H9 (cell line): ENCODE measurements around the gene STRA6. TPM values are rescaled to one million over a fixed set of nuclear protein-coding genes. Genes with fewer than 3 reads are reported as not detected.

Experiments
- DNase-seq: peaks from one replicate; pipeline ENCODE4 v3.0.0-alpha.2; 2017
- H2AFZ ChIP-seq: one replicate; pipeline ENCODE4 v1.6.1; 2013; ENCODE audit warnings: mild to moderate bottlenecking, low read length, control low read depth, moderate library complexity
- H2AK5ac ChIP-seq: 2 replicates; pipeline ENCODE4 v1.6.1; 2013; ENCODE audit warnings: low read length, control low read depth, mixed read lengths; ENCODE audit not compliant: insufficient read length
- H2BK120ac ChIP-seq: one replicate; pipeline ENCODE4 v1.6.1; 2013; ENCODE audit warnings: low read depth, mild to moderate bottlenecking, low read length, control low read depth, inconsistent platforms; ENCODE audit not compliant: poor library complexity, severe bottlenecking
- H2BK12ac ChIP-seq: 2 replicates; pipeline ENCODE4 v1.6.1; 2013; ENCODE audit warnings: low read length, control low read depth, mixed read lengths, low read depth; ENCODE audit not compliant: insufficient read length
- H2BK15ac ChIP-seq: 2 replicates; pipeline ENCODE4 v1.6.1; 2013; ENCODE audit warnings: low read depth, low read length, control low read depth
- H2BK20ac ChIP-seq: one replicate; pipeline ENCODE4 v1.6.1; 2013; ENCODE audit warnings: low read depth, mild to moderate bottlenecking, low read length, control low read depth, inconsistent platforms; ENCODE audit not compliant: poor library complexity, severe bottlenecking
- H2BK5ac ChIP-seq: 2 replicates; pipeline ENCODE4 v1.6.1; 2013; ENCODE audit warnings: low read length, control low read depth, mixed read lengths; ENCODE audit not compliant: insufficient read length
- H3K14ac ChIP-seq: 2 replicates; pipeline ENCODE4 v1.6.1; 2013; ENCODE audit warnings: low read length, control low read depth; ENCODE audit not compliant: insufficient read depth
- H3K18ac ChIP-seq: 2 replicates; pipeline ENCODE4 v1.6.1; 2013; ENCODE audit warnings: low read depth, mild to moderate bottlenecking, mixed read lengths, low read length, control low read depth; ENCODE audit not compliant: insufficient read length
- H3K23ac ChIP-seq: 2 replicates; pipeline ENCODE4 v1.6.1; 2013; ENCODE audit warnings: low read length, control low read depth, mixed read lengths, low read depth; ENCODE audit not compliant: insufficient read length
- H3K23me2 ChIP-seq: 2 replicates; pipeline ENCODE4 v1.6.1; 2013; ENCODE audit warnings: low read depth, mild to moderate bottlenecking, mixed read lengths, low read length, control low read depth; ENCODE audit not compliant: insufficient read length, poor library complexity, severe bottlenecking
- H3K27ac ChIP-seq: 2 replicates; pipeline ENCODE4 v1.5.1; 2013; ENCODE audit warnings: low read length, control low read depth, mixed read lengths, low read depth; ENCODE audit not compliant: insufficient read length
- H3K27me3 ChIP-seq: 2 replicates; pipeline ENCODE4 v1.6.1; 2013; ENCODE audit warnings: low read length, control low read depth, inconsistent platforms; ENCODE audit not compliant: insufficient read depth
- H3K4ac ChIP-seq: 2 replicates; pipeline ENCODE4 v1.6.1; 2013; ENCODE audit warnings: low read depth, mild to moderate bottlenecking, control low read depth, inconsistent platforms, low read length, moderate library complexity
- H3K4me1 ChIP-seq: 2 replicates; pipeline ENCODE4 v1.6.1; 2013; ENCODE audit warnings: low read length, control low read depth, inconsistent platforms; ENCODE audit not compliant: insufficient read depth
- H3K4me2 ChIP-seq: 2 replicates; pipeline ENCODE4 v1.6.1; 2013; ENCODE audit warnings: low read length, control low read depth, mixed read lengths; ENCODE audit not compliant: insufficient read length, insufficient read depth
- H3K56ac ChIP-seq: 2 replicates; pipeline ENCODE4 v1.6.1; 2013; ENCODE audit warnings: low read depth, mild to moderate bottlenecking, mixed read lengths, low read length, control low read depth; ENCODE audit not compliant: insufficient read length
- H3K79me1 ChIP-seq: 2 replicates; pipeline ENCODE4 v1.6.1; 2013; ENCODE audit warnings: low read depth, mild to moderate bottlenecking, moderate library complexity, low read length, control low read depth, inconsistent platforms; ENCODE audit not compliant: insufficient read depth, poor library complexity, severe bottlenecking
- H3K79me2 ChIP-seq: 2 replicates; pipeline ENCODE4 v1.6.1; 2013; ENCODE audit warnings: low read length, control low read depth, inconsistent platforms; ENCODE audit not compliant: insufficient read depth
- H3K9ac ChIP-seq: 2 replicates; pipeline ENCODE4 v1.6.1; 2013; ENCODE audit warnings: low read length, control low read depth, mixed read lengths; ENCODE audit not compliant: insufficient read length; ENCODE audit errors: extremely low read depth
- H3K9me3 ChIP-seq: one replicate; pipeline ENCODE4 v1.6.1; 2013; ENCODE audit warnings: low read depth, low read length, inconsistent platforms; ENCODE audit not compliant: control insufficient read depth
- H3T11ph ChIP-seq: one replicate; pipeline ENCODE4 v1.6.1; 2013; ENCODE audit warnings: mild to moderate bottlenecking, low read length, control low read depth, inconsistent platforms
- H4K20me1 ChIP-seq: one replicate; pipeline ENCODE4 v1.6.1; 2013; ENCODE audit not compliant: control insufficient read depth, insufficient read length, insufficient read depth
- H4K5ac ChIP-seq: 2 replicates; pipeline ENCODE4 v1.6.1; 2013; ENCODE audit warnings: low read depth, mild to moderate bottlenecking, mixed read lengths, low read length, control low read depth; ENCODE audit not compliant: insufficient read length
- H4K8ac ChIP-seq: replicated peaks from 2 replicates; pipeline ENCODE4 v1.6.1; 2013; ENCODE audit warnings: low read length, control low read depth, mixed read lengths, low read depth; ENCODE audit not compliant: insufficient read length
- H4K91ac ChIP-seq: 2 replicates; pipeline ENCODE4 v1.6.1; 2013; ENCODE audit warnings: low read depth, mild to moderate bottlenecking, moderate library complexity, mixed read lengths, low read length, control low read depth; ENCODE audit not compliant: insufficient read length
- H3K27ac Mint-ChIP-seq, 3 experiments: 2 replicates in 2 of 3; 3 replicates in 1 of 3; pipeline ENCODE4 v1.8.0; 2020 to 2021; ENCODE audit warnings: mixed read lengths in 3 of 3, mild to moderate bottlenecking in 1 of 3, moderate library complexity in 1 of 3
- H3K27me3 Mint-ChIP-seq: 2 replicates; pipeline ENCODE4 v1.8.0; 2021; ENCODE audit warnings: low read depth, mild to moderate bottlenecking, moderate library complexity, mixed read lengths
- H3K36me3 Mint-ChIP-seq, 3 experiments: 2 replicates in 2 of 3; 3 replicates in 1 of 3; pipeline ENCODE4 v1.8.0; 2020 to 2021; ENCODE audit warnings: low read depth in 3 of 3, mixed read lengths in 3 of 3; ENCODE audit not compliant: insufficient read depth in 1 of 3
- H3K4me1 Mint-ChIP-seq, 2 experiments: 2 replicates each; pipeline ENCODE4 v1.8.0; 2020; ENCODE audit warnings: mixed read lengths in 2 of 2
- H3K4me3 Mint-ChIP-seq, 2 experiments: 2 replicates in 1 of 2; 3 replicates in 1 of 2; pipeline ENCODE4 v1.8.0; 2020 to 2021; ENCODE audit warnings: mild to moderate bottlenecking in 2 of 2, mixed read lengths in 2 of 2, moderate library complexity in 1 of 2
- H3K9me3 Mint-ChIP-seq, 2 experiments: 2 replicates in 1 of 2; 3 replicates in 1 of 2; pipeline ENCODE4 v1.8.0; 2020; ENCODE audit warnings: mild to moderate bottlenecking in 2 of 2, mixed read lengths in 2 of 2, moderate library complexity in 1 of 2
- WGBS: extraction: QIAGEN DNeasy Blood & Tissue Kit; methylation state at CpG from one replicate; pipeline ENCODE4 v1.1.7; 2013; ENCODE audit warnings: missing lambda C conversion rate, low lambda C conversion rate, mixed read lengths; ENCODE audit not compliant: insufficient read length; ENCODE audit errors: extremely low coverage; 5-methylcytosine and 5-hydroxymethylcytosine counted together
- total RNA-seq: library from RNA; stranded (reverse); gene quantifications from 2 replicates; pipeline ENCODE4 v1.2.1, GENCODE V29; 2021
- TF ChIP-seq, protein P1 (sequence below): fragments of 200-600 bp; sonication (generic); conservative IDR thresholded peaks from 3 replicates; pipeline ENCODE4 v1.8.0; 2021; ENCODE audit warnings: antibody characterized with exemption, mild to moderate bottlenecking

Gene STRA6
- total RNA-seq, 1 experiment from 2014 or later, result 12.8 TPM

DNA sequence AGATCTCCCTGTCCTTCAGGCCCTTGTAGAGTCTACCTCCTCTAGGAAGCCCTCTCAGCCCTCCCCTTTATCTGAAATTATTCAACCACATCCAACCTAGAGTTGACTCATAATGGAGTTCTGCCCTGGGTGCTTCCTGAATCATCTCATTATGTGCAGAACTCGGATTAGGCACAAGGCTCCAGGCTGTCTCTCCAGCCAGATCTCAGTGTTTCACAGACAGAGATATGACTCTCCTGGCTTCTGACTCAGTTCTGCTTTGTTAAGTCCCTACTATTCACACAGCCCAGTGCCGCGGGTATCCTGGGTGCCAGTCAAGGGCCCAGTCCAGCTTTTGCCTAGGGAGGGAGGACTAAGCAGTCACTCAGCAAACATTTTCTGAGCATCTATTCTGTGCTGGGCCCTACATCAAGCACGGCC, 9.3 kb downstream of the STRA6 start:
- H2BK20ac ChIP-seq, result no peak overlapping the region
- Mint-ChIP-seq H3K4me1 (peaks cover 0 to 9% of the 10 kb centered on the region in 2 experiments), H3K4me3 (no peak overlapping the region), H3K27ac (no peak overlapping the region), H3K36me3 (no peaks in the 10 kb centered on the region; a peak in 2 of 7 replicates), H3K9me3 (no peaks in the 10 kb centered on the region), H3K27me3 (peaks cover 3% of the 10 kb centered on the region; the same call in 1 of the 2 replicates)
- no peaks in the 10 kb centered on the region for H3K23me2 ChIP-seq
- H3K4me2 ChIP-seq, result no peak overlapping the region
- H2BK15ac ChIP-seq, result no peak overlapping the region
- no peaks in the 10 kb centered on the region for H3K9me3 ChIP-seq
- no peak for DNase-seq
- no peak overlapping the region for H3K4ac ChIP-seq
- no peak overlapping the region for H3K14ac ChIP-seq
- no peaks in the 10 kb centered on the region for H3K27me3 ChIP-seq
- H4K20me1 ChIP-seq, result no peaks in the 10 kb centered on the region
- H3K4me1 ChIP-seq, result no peaks in the 10 kb centered on the region
- H3K27ac ChIP-seq, result no peak overlapping the region
- no CpG with 5 or more reads among the region's 4 CpGs for WGBS
- TF ChIP-seq, protein P1, sequence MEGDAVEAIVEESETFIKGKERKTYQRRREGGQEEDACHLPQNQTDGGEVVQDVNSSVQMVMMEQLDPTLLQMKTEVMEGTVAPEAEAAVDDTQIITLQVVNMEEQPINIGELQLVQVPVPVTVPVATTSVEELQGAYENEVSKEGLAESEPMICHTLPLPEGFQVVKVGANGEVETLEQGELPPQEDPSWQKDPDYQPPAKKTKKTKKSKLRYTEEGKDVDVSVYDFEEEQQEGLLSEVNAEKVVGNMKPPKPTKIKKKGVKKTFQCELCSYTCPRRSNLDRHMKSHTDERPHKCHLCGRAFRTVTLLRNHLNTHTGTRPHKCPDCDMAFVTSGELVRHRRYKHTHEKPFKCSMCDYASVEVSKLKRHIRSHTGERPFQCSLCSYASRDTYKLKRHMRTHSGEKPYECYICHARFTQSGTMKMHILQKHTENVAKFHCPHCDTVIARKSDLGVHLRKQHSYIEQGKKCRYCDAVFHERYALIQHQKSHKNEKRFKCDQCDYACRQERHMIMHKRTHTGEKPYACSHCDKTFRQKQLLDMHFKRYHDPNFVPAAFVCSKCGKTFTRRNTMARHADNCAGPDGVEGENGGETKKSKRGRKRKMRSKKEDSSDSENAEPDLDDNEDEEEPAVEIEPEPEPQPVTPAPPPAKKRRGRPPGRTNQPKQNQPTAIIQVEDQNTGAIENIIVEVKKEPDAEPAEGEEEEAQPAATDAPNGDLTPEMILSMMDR, result no peak
- H3K18ac ChIP-seq, result no peak overlapping the region
- no peak overlapping the region for H2BK120ac ChIP-seq
- H3K23ac ChIP-seq, result no peak overlapping the region
- no peak overlapping the region for H3K9ac ChIP-seq
- H3K79me1 ChIP-seq, result no peaks in the 10 kb centered on the region
- H3K56ac ChIP-seq, result no peak overlapping the region
- H2BK5ac ChIP-seq, result no peak overlapping the region
- no peak overlapping the region for H4K8ac ChIP-seq
- no peak overlapping the region for H2AK5ac ChIP-seq
- H2AFZ ChIP-seq, result no peak overlapping the region
- no peak overlapping the region for H4K5ac ChIP-seq
- H2BK12ac ChIP-seq, result no peak overlapping the region
- no peaks in the 10 kb centered on the region for H3K79me2 ChIP-seq
- H3T11ph ChIP-seq, result no peak overlapping the region
- H4K91ac ChIP-seq, result no peak overlapping the region
